BE2C (cell line): ENCODE results near the gene RELA.

ENCODE experiments used
- DNase-seq: peaks from one replicate; pipeline ENCODE4 v3.0.0-alpha.2; 2020
- H3K27me3 ChIP-seq: fragments of 250-450 bp; sonication (Bioruptor Pico); 2 replicates; pipeline ENCODE4 v1.5.1; 2020; ENCODE audit warnings: mild to moderate bottlenecking
- H3K36me3 ChIP-seq: fragments of 250-450 bp; sonication (Bioruptor Pico); 2 replicates; pipeline ENCODE4 v1.5.1; 2020; ENCODE audit warnings: mild to moderate bottlenecking
- H3K4me1 ChIP-seq: fragments of 250-450 bp; sonication (Bioruptor Pico); 2 replicates; pipeline ENCODE4 v1.5.1; 2020
- H3K4me3 ChIP-seq: 2 replicates; pipeline ENCODE4 v1.5.1; 2011; ENCODE audit warnings: low read depth, low read length
- H3K9me3 ChIP-seq: fragments of 250-450 bp; sonication (Bioruptor Pico); 2 replicates; pipeline ENCODE4 v1.5.1; 2020
- TF ChIP-seq, protein P1 (sequence below): IDR thresholded peaks from 2 replicates; pipeline ENCODE4 v1.5.1; 2012; ENCODE audit warnings: mild to moderate bottlenecking, low read depth, low read length

Gene RELA

DNA sequence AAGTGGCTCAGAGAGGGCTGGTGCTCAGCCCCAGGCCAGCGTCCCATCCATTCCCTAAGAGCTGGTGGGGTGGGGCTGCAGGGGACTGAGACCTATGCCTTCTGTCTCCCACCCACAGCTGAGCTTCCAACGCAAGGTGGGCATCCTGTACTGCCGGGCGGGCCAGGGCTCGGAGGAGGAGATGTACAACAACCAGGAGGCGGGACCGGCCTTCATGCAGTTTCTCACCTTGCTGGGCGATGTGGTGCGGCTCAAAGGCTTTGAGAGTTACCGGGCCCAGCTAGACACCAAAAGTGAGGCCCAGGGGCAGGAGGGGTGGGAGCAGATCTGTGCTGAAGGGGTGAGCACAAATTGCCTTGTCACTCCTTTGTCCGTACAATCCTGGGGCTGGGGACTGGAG, 17.9 kb downstream of the RELA start:
- no peaks in the 10 kb centered on the region for H3K4me1 ChIP-seq
- H3K27me3 ChIP-seq: no peaks in the 10 kb centered on the region
- no peak overlapping the region for H3K4me3 ChIP-seq
- no peaks in the 10 kb centered on the region for H3K36me3 ChIP-seq
- DNase-seq: no peak
- TF ChIP-seq, protein P1, sequence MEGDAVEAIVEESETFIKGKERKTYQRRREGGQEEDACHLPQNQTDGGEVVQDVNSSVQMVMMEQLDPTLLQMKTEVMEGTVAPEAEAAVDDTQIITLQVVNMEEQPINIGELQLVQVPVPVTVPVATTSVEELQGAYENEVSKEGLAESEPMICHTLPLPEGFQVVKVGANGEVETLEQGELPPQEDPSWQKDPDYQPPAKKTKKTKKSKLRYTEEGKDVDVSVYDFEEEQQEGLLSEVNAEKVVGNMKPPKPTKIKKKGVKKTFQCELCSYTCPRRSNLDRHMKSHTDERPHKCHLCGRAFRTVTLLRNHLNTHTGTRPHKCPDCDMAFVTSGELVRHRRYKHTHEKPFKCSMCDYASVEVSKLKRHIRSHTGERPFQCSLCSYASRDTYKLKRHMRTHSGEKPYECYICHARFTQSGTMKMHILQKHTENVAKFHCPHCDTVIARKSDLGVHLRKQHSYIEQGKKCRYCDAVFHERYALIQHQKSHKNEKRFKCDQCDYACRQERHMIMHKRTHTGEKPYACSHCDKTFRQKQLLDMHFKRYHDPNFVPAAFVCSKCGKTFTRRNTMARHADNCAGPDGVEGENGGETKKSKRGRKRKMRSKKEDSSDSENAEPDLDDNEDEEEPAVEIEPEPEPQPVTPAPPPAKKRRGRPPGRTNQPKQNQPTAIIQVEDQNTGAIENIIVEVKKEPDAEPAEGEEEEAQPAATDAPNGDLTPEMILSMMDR: no peak
- no peaks in the 10 kb centered on the region for H3K9me3 ChIP-seq

GRCh38 chr11:65643971-65644370, 18.7 kb downstream of the RELA start:
- no peak overlapping the region for H3K4me3 ChIP-seq
- no peaks in the 10 kb centered on the region for H3K27me3 ChIP-seq
- TF ChIP-seq, protein P1: no peak
- no peaks in the 10 kb centered on the region for H3K36me3 ChIP-seq
- no peak for DNase-seq
- no peaks in the 10 kb centered on the region for H3K9me3 ChIP-seq
- no peaks in the 10 kb centered on the region for H3K4me1 ChIP-seq

GRCh38 chr11:65642014-65642671, 20.6 kb downstream of the RELA start:
- TF ChIP-seq, protein P1: no peak
- Histone ChIP-seq H3K4me3 (no peak overlapping the region), H3K4me1 (no peaks in the 10 kb centered on the region), H3K36me3 (no peaks in the 10 kb centered on the region), H3K27me3 (no peaks in the 10 kb centered on the region), H3K9me3 (no peaks in the 10 kb centered on the region)
- no peak for DNase-seq

- H3K4me1 ChIP-seq: no peaks in the 10 kb centered on the region
- no peak overlapping the region for H3K4me3 ChIP-seq
- H3K27me3 ChIP-seq: no peaks in the 10 kb centered on the region
- TF ChIP-seq, protein P1: no peak
- DNase-seq: no peak
- H3K9me3 ChIP-seq: no peaks in the 10 kb centered on the region
- no peaks in the 10 kb centered on the region for H3K36me3 ChIP-seq
These were observed 21.3 kb downstream of the RELA start for GRCh38 chr11:65641297-65642013.

DNA sequence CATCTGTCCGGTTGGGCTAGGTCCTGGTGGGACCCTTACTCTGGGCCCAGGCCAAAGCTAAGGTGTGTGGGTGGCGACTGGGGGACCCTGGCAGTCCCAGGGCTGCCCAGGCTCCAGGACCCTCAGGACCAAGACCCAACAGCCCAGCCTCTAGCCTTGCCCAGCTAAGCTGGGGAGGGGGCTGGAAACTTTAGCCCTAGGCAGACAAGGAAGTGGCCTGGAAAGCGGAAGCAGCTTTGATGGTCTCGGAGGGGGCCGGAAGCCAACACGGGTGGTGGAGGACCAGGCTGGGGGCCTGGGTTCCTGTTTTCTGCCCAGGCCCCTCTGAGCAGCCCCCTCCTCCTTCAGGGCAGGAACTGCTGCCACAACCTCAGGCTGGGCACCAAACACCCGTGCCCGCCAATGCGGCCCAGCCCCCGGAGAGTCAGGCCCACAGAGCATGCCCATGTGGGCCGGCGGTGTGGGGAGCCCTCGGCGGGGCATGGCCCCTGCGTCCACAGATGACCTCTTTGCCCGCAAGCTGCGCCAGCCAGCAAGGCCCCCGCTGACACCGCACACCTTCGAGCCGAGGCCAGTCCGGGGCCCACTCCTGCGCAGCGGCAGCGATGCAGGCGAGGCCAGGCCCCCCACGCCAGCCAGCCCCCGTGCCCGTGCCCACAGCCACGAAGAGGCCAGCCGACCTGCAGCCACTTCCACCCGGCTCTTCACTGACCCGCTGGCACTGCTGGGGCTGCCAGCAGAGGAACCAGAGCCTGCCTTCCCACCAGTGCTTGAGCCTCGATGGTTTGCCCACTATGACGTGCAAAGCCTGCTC, 22.0 kb downstream of the RELA start:
- no peak for DNase-seq
- TF ChIP-seq, protein P1: no peak
- Histone ChIP-seq H3K36me3 (no peaks in the 10 kb centered on the region), H3K9me3 (no peaks in the 10 kb centered on the region), H3K4me3 (no peak overlapping the region), H3K27me3 (no peaks in the 10 kb centered on the region), H3K4me1 (no peaks in the 10 kb centered on the region)
